HCT116 (cell line): ENCODE measurements around the gene SEZ6. TPM values are rescaled to one million over a fixed set of nuclear protein-coding genes. Genes with fewer than 3 reads are reported as not detected.

Source experiments
- ATAC-seq: fragments of 200-7000 bp; cut with Tn5 transposase; 2 replicates; pipeline ENCODE4 v1.9.1; 2020; ENCODE audit warnings: mild to moderate bottlenecking, moderate library complexity
- BruUV-seq: library from RNA; stranded (reverse); fragments of 400-500 nt; replicated peaks from 2 replicates; lab custom pipeline; 2021; lab: Mats Ljungman, UMichigan
- CTCF ChIA-PET: fragments of 300-600 bp; sonication (Branson Sonifier 250); formaldehyde crosslinking; loops from one replicate; lab custom pipeline; 2021; ENCODE audit warnings: antibody characterized with exemption; lab: Charles Lee
- POLR2A ChIA-PET: fragments of 300-600, 350-600 bp; sonication (Branson Sonifier 250); formaldehyde crosslinking; loops from one replicate; lab custom pipeline; 2021; ENCODE audit warnings: antibody characterized with exemption; lab: Charles Lee
- RAD21 ChIA-PET, 2 experiments: fragments of 300-600 bp; sonication (Branson Sonifier 250); formaldehyde crosslinking; loops; one replicate each; lab custom pipeline; 2023; ENCODE audit warnings: low total read pairs in 2 of 2; ENCODE audit not compliant: uncharacterized antibody in 2 of 2, unreplicated experiment in 2 of 2, low non-redundant PET in 1 of 2; lab: Charles Lee
- DNase-seq: peaks from one replicate; pipeline ENCODE4 v3.0.0-alpha.2; 2010; ENCODE audit warnings: low read depth, low spot score
- H2AFZ ChIP-seq: fragments of 200-600 bp; shearing (Covaris generic), sonication (generic); 2 replicates; pipeline ENCODE4 v1.6.1; 2017; ENCODE audit warnings: low read depth, mixed run types, mixed read lengths, antibody characterized with exemption, low read length; ENCODE audit not compliant: poor library complexity, severe bottlenecking
- H3K27ac ChIP-seq: 2 replicates; pipeline ENCODE4 v1.5.1; 2012; ENCODE audit warnings: low read depth, low read length
- H3K27me3 ChIP-seq: fragments of 200-600 bp; sonication (generic); 2 replicates; pipeline ENCODE4 v1.6.1; 2016; ENCODE audit warnings: mixed run types, low read length, mixed read lengths; ENCODE audit not compliant: insufficient read depth
- H3K36me3 ChIP-seq, 2 experiments: fragments of 200-500 bp in 1 of 2; fragments of 200-600 bp in 1 of 2; sonication (Bioruptor generic) in 1 of 2; sonication (generic) in 1 of 2; 2 replicates each; pipeline versions ENCODE4 v1.5.1 to v1.6.1; 2014 to 2016; ENCODE audit warnings: low read length in 2 of 2, inconsistent platforms in 1 of 2, mixed read lengths in 1 of 2, mixed run types in 1 of 2; ENCODE audit not compliant: insufficient read depth in 2 of 2, control insufficient read depth in 1 of 2
- H3K4me1 ChIP-seq, 2 experiments: fragments of 200-600 bp in 1 of 2; sonication (generic) in 1 of 2; 2 replicates each; pipeline versions ENCODE4 v1.5.1 to v1.6.1; 2012 to 2017; ENCODE audit warnings: low read length in 2 of 2, inconsistent platforms in 1 of 2, mild to moderate bottlenecking in 1 of 2, mixed read lengths in 1 of 2, mixed run types in 1 of 2, moderate library complexity in 1 of 2; ENCODE audit not compliant: insufficient read depth in 2 of 2, control insufficient read depth in 1 of 2
- H3K4me2 ChIP-seq: fragments of 200-600 bp; sonication (generic); 2 replicates; pipeline ENCODE4 v1.6.1; 2017; ENCODE audit warnings: mixed run types, low read length, mixed read lengths
- H3K4me3 ChIP-seq, 2 experiments: fragments of 200-600 bp in 1 of 2; sonication (generic) in 1 of 2; replicated peaks in 1 of 2; 2 replicates each; pipeline ENCODE4 v1.5.1; 2011 to 2016; ENCODE audit warnings: low read length in 2 of 2, control low read depth in 1 of 2, low read depth in 1 of 2, mild to moderate bottlenecking in 1 of 2, mixed read lengths in 1 of 2, mixed run types in 1 of 2
- H3K79me2 ChIP-seq: fragments of 200-600 bp; sonication (generic); 2 replicates; pipeline ENCODE4 v1.6.1; 2017; ENCODE audit warnings: mild to moderate bottlenecking, mixed run types, low read length, moderate library complexity, mixed read lengths; ENCODE audit not compliant: insufficient read depth
- H3K9ac ChIP-seq: fragments of 200-600 bp; sonication (generic); 2 replicates; pipeline ENCODE4 v1.6.1; 2016; ENCODE audit warnings: low read length, mixed read lengths
- H3K9me2 ChIP-seq: fragments of 200-600 bp; sonication (generic), shearing (Covaris generic); 2 replicates; pipeline ENCODE4 v1.6.1; 2017; ENCODE audit warnings: mixed run types, mild to moderate bottlenecking, moderate library complexity; ENCODE audit not compliant: insufficient read depth
- H3K9me3 ChIP-seq, 2 experiments: fragments of 200-500 bp in 1 of 2; fragments of 200-600 bp in 1 of 2; sonication (Bioruptor generic) in 1 of 2; sonication (generic) in 1 of 2; 2 replicates each; pipeline ENCODE4 v1.6.1; 2014 to 2017; ENCODE audit warnings: low read length in 2 of 2, mixed read lengths in 2 of 2, inconsistent platforms in 1 of 2, low read depth in 1 of 2, mild to moderate bottlenecking in 1 of 2, mixed run types in 1 of 2, moderate library complexity in 1 of 2; ENCODE audit not compliant: control insufficient read depth in 1 of 2, insufficient read depth in 1 of 2
- H4K20me1 ChIP-seq: fragments of 200-600 bp; sonication (generic), shearing (Covaris generic); 2 replicates; pipeline ENCODE4 v1.6.1; 2017; ENCODE audit warnings: mixed run types, mild to moderate bottlenecking, moderate library complexity; ENCODE audit not compliant: insufficient read depth
- ATF3 ChIP-seq: IDR thresholded peaks from 2 replicates; pipeline ENCODE4 v1.6.1; 2012
- ELF1 ChIP-seq: IDR thresholded peaks from 2 replicates; pipeline ENCODE4 v1.6.1; 2012; ENCODE audit warnings: low read depth, borderline replicate concordance
- POLR2AphosphoS5 ChIP-seq: IDR thresholded peaks from 2 replicates; pipeline ENCODE4 v1.6.1; 2011; ENCODE audit warnings: mild to moderate bottlenecking, low read depth, low read length, moderate library complexity
- SIN3A ChIP-seq: IDR thresholded peaks from 2 replicates; pipeline ENCODE4 v1.6.1; 2012; ENCODE audit warnings: low read depth
- intact Hi-C: fragments of 100-400 bp; cut with micrococcal nuclease; formaldehyde crosslinking; loops from 2 replicates; pipeline ENCODE4 v1.10.0; 2022
- total RNA-seq: library from RNA; stranded (reverse); gene quantifications from one replicate; pipeline ENCODE4 v1.2.1, GENCODE V29; 2021; ENCODE audit not compliant: unreplicated experiment
- TF ChIP-seq, protein P1 (sequence below): IDR thresholded peaks from 2 replicates; pipeline ENCODE4 v1.6.1; 2012; ENCODE audit warnings: low read depth
- TF ChIP-seq, protein P2 (sequence below), 3 experiments: fragments of 200-600 bp in 1 of 3; sonication (generic) in 1 of 3; IDR thresholded peaks in 2 of 3; conservative IDR thresholded peaks in 1 of 3; 2 replicates each; pipeline ENCODE4 v1.5.1; 2012 to 2017; ENCODE audit warnings: low read depth in 2 of 3, low read length in 2 of 3, antibody characterized with exemption in 1 of 3, borderline replicate concordance in 1 of 3, control low read depth in 1 of 3, mild to moderate bottlenecking in 1 of 3, mixed read lengths in 1 of 3, mixed run types in 1 of 3, moderate library complexity in 1 of 3; ENCODE audit not compliant: insufficient read depth in 1 of 3

SEZ6 gene
- total RNA-seq, 1 experiment from 2014 or later, result 0.22 TPM

DNA sequence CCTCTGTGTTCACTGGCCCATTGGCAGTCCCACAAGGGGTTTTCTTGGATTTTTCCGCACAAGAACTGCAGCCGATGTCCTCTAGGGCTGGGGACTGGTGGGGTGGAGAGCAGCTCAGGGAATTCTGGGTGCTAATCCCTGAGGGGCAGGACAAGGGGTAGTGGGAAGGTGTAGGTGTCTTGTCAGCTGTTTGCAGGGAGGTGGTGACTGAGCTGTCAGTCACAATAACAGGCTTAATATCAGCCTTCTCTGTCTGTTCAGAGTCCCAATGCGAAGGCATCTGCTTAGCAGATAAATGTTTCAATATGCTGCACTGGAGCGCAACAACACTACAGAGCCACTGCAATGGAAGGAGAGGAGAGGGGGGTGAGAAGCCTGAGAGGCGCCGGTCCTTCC lies 92.9 kb downstream of the SEZ6 start (continued):
- TF ChIP-seq, protein P1, sequence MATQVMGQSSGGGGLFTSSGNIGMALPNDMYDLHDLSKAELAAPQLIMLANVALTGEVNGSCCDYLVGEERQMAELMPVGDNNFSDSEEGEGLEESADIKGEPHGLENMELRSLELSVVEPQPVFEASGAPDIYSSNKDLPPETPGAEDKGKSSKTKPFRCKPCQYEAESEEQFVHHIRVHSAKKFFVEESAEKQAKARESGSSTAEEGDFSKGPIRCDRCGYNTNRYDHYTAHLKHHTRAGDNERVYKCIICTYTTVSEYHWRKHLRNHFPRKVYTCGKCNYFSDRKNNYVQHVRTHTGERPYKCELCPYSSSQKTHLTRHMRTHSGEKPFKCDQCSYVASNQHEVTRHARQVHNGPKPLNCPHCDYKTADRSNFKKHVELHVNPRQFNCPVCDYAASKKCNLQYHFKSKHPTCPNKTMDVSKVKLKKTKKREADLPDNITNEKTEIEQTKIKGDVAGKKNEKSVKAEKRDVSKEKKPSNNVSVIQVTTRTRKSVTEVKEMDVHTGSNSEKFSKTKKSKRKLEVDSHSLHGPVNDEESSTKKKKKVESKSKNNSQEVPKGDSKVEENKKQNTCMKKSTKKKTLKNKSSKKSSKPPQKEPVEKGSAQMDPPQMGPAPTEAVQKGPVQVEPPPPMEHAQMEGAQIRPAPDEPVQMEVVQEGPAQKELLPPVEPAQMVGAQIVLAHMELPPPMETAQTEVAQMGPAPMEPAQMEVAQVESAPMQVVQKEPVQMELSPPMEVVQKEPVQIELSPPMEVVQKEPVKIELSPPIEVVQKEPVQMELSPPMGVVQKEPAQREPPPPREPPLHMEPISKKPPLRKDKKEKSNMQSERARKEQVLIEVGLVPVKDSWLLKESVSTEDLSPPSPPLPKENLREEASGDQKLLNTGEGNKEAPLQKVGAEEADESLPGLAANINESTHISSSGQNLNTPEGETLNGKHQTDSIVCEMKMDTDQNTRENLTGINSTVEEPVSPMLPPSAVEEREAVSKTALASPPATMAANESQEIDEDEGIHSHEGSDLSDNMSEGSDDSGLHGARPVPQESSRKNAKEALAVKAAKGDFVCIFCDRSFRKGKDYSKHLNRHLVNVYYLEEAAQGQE, result no peak
- TF ChIP-seq POLR2AphosphoS5, result no peak
- TF ChIP-seq ATF3, result no peak
- TF ChIP-seq ELF1, result no peak

GRCh38 chr17:28912281-28912937 lies 93.4 kb downstream of the SEZ6 start:
- DNase-seq (no peak), ATAC-seq (0 out of 2 replicates have a peak, but pooled peaks have one; percentile 15)
- CTCF ChIA-PET, result interaction anchor here (0.8 kb wide), 1 partner anchor 39 kb away, joined by 3 read pairs; the partner anchor contains the start of gene PHF12
- POLR2A ChIA-PET, result no interaction called here
- no peak overlapping the region; the same call in 1 of the 2 replicates for H3K27ac ChIP-seq
- intact Hi-C loops, result no loop called here
- RAD21 ChIA-PET, result no interaction called here
- H3K27me3 ChIP-seq, result no peaks in the 10 kb centered on the region
- TF ChIP-seq, protein P2, sequence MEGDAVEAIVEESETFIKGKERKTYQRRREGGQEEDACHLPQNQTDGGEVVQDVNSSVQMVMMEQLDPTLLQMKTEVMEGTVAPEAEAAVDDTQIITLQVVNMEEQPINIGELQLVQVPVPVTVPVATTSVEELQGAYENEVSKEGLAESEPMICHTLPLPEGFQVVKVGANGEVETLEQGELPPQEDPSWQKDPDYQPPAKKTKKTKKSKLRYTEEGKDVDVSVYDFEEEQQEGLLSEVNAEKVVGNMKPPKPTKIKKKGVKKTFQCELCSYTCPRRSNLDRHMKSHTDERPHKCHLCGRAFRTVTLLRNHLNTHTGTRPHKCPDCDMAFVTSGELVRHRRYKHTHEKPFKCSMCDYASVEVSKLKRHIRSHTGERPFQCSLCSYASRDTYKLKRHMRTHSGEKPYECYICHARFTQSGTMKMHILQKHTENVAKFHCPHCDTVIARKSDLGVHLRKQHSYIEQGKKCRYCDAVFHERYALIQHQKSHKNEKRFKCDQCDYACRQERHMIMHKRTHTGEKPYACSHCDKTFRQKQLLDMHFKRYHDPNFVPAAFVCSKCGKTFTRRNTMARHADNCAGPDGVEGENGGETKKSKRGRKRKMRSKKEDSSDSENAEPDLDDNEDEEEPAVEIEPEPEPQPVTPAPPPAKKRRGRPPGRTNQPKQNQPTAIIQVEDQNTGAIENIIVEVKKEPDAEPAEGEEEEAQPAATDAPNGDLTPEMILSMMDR (IDR thresholded peaks at IDR 0.05 in 2 of 3, conservative IDR thresholded peaks at IDR 0.05 in 1 of 3; ENCODE audit: borderline replicate concordance in 1 of 3, insufficient read depth in 1 of 3, low read depth in 2 of 3, low read length in 2 of 3), result peak in 2 of 3 experiments; percentile 20 to 52; a peak in 2 of 6 replicates
- TF ChIP-seq SIN3A, result no peak
- TF ChIP-seq, all 23 proteins: peak for 1
- no peak overlapping the region for H3K4me2 ChIP-seq
- H4K20me1 ChIP-seq, result no peaks in the 10 kb centered on the region
- no peaks in the 10 kb centered on the region for H3K9me3 ChIP-seq
- BruUV-seq, result no TSS peak
- H3K9me2 ChIP-seq, result no peaks in the 10 kb centered on the region
- peaks cover 76 to 89% of the 10 kb centered on the region in 2 experiments for H3K36me3 ChIP-seq
- H3K4me3 ChIP-seq, result no peak overlapping the region
- H2AFZ ChIP-seq, result no peak overlapping the region
- H3K4me1 ChIP-seq, result no peaks in the 10 kb centered on the region
- no peaks in the 10 kb centered on the region for H3K79me2 ChIP-seq
- H3K9ac ChIP-seq, result no peak overlapping the region
